H9 (cell line): ENCODE measurements around the gene IQGAP2. TPM values are rescaled to one million over a fixed set of nuclear protein-coding genes. Genes with fewer than 3 reads are reported as not detected.
A peak's percentile ranks its signal among the peaks of the same experiment; 100 is the strongest.

Experiments used
- DNase-seq: peaks from one replicate; pipeline ENCODE4 v3.0.0-alpha.2; 2017
- H2AFZ ChIP-seq: one replicate; pipeline ENCODE4 v1.6.1; 2013; ENCODE audit warnings: mild to moderate bottlenecking, low read length, control low read depth, moderate library complexity
- H2AK5ac ChIP-seq: 2 replicates; pipeline ENCODE4 v1.6.1; 2013; ENCODE audit warnings: low read length, control low read depth, mixed read lengths; ENCODE audit not compliant: insufficient read length
- H2BK120ac ChIP-seq: one replicate; pipeline ENCODE4 v1.6.1; 2013; ENCODE audit warnings: low read depth, mild to moderate bottlenecking, low read length, control low read depth, inconsistent platforms; ENCODE audit not compliant: poor library complexity, severe bottlenecking
- H2BK12ac ChIP-seq: 2 replicates; pipeline ENCODE4 v1.6.1; 2013; ENCODE audit warnings: low read length, control low read depth, mixed read lengths, low read depth; ENCODE audit not compliant: insufficient read length
- H2BK15ac ChIP-seq: 2 replicates; pipeline ENCODE4 v1.6.1; 2013; ENCODE audit warnings: low read depth, low read length, control low read depth
- H2BK20ac ChIP-seq: one replicate; pipeline ENCODE4 v1.6.1; 2013; ENCODE audit warnings: low read depth, mild to moderate bottlenecking, low read length, control low read depth, inconsistent platforms; ENCODE audit not compliant: poor library complexity, severe bottlenecking
- H2BK5ac ChIP-seq: 2 replicates; pipeline ENCODE4 v1.6.1; 2013; ENCODE audit warnings: low read length, control low read depth, mixed read lengths; ENCODE audit not compliant: insufficient read length
- H3K14ac ChIP-seq: 2 replicates; pipeline ENCODE4 v1.6.1; 2013; ENCODE audit warnings: low read length, control low read depth; ENCODE audit not compliant: insufficient read depth
- H3K18ac ChIP-seq: 2 replicates; pipeline ENCODE4 v1.6.1; 2013; ENCODE audit warnings: low read depth, mild to moderate bottlenecking, mixed read lengths, low read length, control low read depth; ENCODE audit not compliant: insufficient read length
- H3K23ac ChIP-seq: 2 replicates; pipeline ENCODE4 v1.6.1; 2013; ENCODE audit warnings: low read length, control low read depth, mixed read lengths, low read depth; ENCODE audit not compliant: insufficient read length
- H3K23me2 ChIP-seq: 2 replicates; pipeline ENCODE4 v1.6.1; 2013; ENCODE audit warnings: low read depth, mild to moderate bottlenecking, mixed read lengths, low read length, control low read depth; ENCODE audit not compliant: insufficient read length, poor library complexity, severe bottlenecking
- H3K27ac ChIP-seq: 2 replicates; pipeline ENCODE4 v1.5.1; 2013; ENCODE audit warnings: low read length, control low read depth, mixed read lengths, low read depth; ENCODE audit not compliant: insufficient read length
- H3K27me3 ChIP-seq: 2 replicates; pipeline ENCODE4 v1.6.1; 2013; ENCODE audit warnings: low read length, control low read depth, inconsistent platforms; ENCODE audit not compliant: insufficient read depth
- H3K4ac ChIP-seq: 2 replicates; pipeline ENCODE4 v1.6.1; 2013; ENCODE audit warnings: low read depth, mild to moderate bottlenecking, control low read depth, inconsistent platforms, low read length, moderate library complexity
- H3K4me1 ChIP-seq: 2 replicates; pipeline ENCODE4 v1.6.1; 2013; ENCODE audit warnings: low read length, control low read depth, inconsistent platforms; ENCODE audit not compliant: insufficient read depth
- H3K4me2 ChIP-seq: 2 replicates; pipeline ENCODE4 v1.6.1; 2013; ENCODE audit warnings: low read length, control low read depth, mixed read lengths; ENCODE audit not compliant: insufficient read length, insufficient read depth
- H3K56ac ChIP-seq: 2 replicates; pipeline ENCODE4 v1.6.1; 2013; ENCODE audit warnings: low read depth, mild to moderate bottlenecking, mixed read lengths, low read length, control low read depth; ENCODE audit not compliant: insufficient read length
- H3K79me1 ChIP-seq: 2 replicates; pipeline ENCODE4 v1.6.1; 2013; ENCODE audit warnings: low read depth, mild to moderate bottlenecking, moderate library complexity, low read length, control low read depth, inconsistent platforms; ENCODE audit not compliant: insufficient read depth, poor library complexity, severe bottlenecking
- H3K79me2 ChIP-seq: 2 replicates; pipeline ENCODE4 v1.6.1; 2013; ENCODE audit warnings: low read length, control low read depth, inconsistent platforms; ENCODE audit not compliant: insufficient read depth
- H3K9ac ChIP-seq: 2 replicates; pipeline ENCODE4 v1.6.1; 2013; ENCODE audit warnings: low read length, control low read depth, mixed read lengths; ENCODE audit not compliant: insufficient read length; ENCODE audit errors: extremely low read depth
- H3K9me3 ChIP-seq: one replicate; pipeline ENCODE4 v1.6.1; 2013; ENCODE audit warnings: low read depth, low read length, inconsistent platforms; ENCODE audit not compliant: control insufficient read depth
- H3T11ph ChIP-seq: one replicate; pipeline ENCODE4 v1.6.1; 2013; ENCODE audit warnings: mild to moderate bottlenecking, low read length, control low read depth, inconsistent platforms
- H4K20me1 ChIP-seq: one replicate; pipeline ENCODE4 v1.6.1; 2013; ENCODE audit not compliant: control insufficient read depth, insufficient read length, insufficient read depth
- H4K5ac ChIP-seq: 2 replicates; pipeline ENCODE4 v1.6.1; 2013; ENCODE audit warnings: low read depth, mild to moderate bottlenecking, mixed read lengths, low read length, control low read depth; ENCODE audit not compliant: insufficient read length
- H4K8ac ChIP-seq: replicated peaks from 2 replicates; pipeline ENCODE4 v1.6.1; 2013; ENCODE audit warnings: low read length, control low read depth, mixed read lengths, low read depth; ENCODE audit not compliant: insufficient read length
- H4K91ac ChIP-seq: 2 replicates; pipeline ENCODE4 v1.6.1; 2013; ENCODE audit warnings: low read depth, mild to moderate bottlenecking, moderate library complexity, mixed read lengths, low read length, control low read depth; ENCODE audit not compliant: insufficient read length
- H3K27ac Mint-ChIP-seq, 3 experiments: 2 replicates in 2 of 3; 3 replicates in 1 of 3; pipeline ENCODE4 v1.8.0; 2020 to 2021; ENCODE audit warnings: mixed read lengths in 3 of 3, mild to moderate bottlenecking in 1 of 3, moderate library complexity in 1 of 3
- H3K27me3 Mint-ChIP-seq: 2 replicates; pipeline ENCODE4 v1.8.0; 2021; ENCODE audit warnings: low read depth, mild to moderate bottlenecking, moderate library complexity, mixed read lengths
- H3K36me3 Mint-ChIP-seq, 3 experiments: 2 replicates in 2 of 3; 3 replicates in 1 of 3; pipeline ENCODE4 v1.8.0; 2020 to 2021; ENCODE audit warnings: low read depth in 3 of 3, mixed read lengths in 3 of 3; ENCODE audit not compliant: insufficient read depth in 1 of 3
- H3K4me1 Mint-ChIP-seq, 2 experiments: 2 replicates each; pipeline ENCODE4 v1.8.0; 2020; ENCODE audit warnings: mixed read lengths in 2 of 2
- H3K4me3 Mint-ChIP-seq, 2 experiments: 2 replicates in 1 of 2; 3 replicates in 1 of 2; pipeline ENCODE4 v1.8.0; 2020 to 2021; ENCODE audit warnings: mild to moderate bottlenecking in 2 of 2, mixed read lengths in 2 of 2, moderate library complexity in 1 of 2
- H3K9me3 Mint-ChIP-seq, 2 experiments: 2 replicates in 1 of 2; 3 replicates in 1 of 2; pipeline ENCODE4 v1.8.0; 2020; ENCODE audit warnings: mild to moderate bottlenecking in 2 of 2, mixed read lengths in 2 of 2, moderate library complexity in 1 of 2
- CTCF ChIP-seq: fragments of 200-600 bp; sonication (generic); conservative IDR thresholded peaks from 3 replicates; pipeline ENCODE4 v1.8.0; 2021; ENCODE audit warnings: antibody characterized with exemption, mild to moderate bottlenecking
- WGBS: extraction: QIAGEN DNeasy Blood & Tissue Kit; methylation state at CpG from one replicate; pipeline ENCODE4 v1.1.7; 2013; ENCODE audit warnings: missing lambda C conversion rate, low lambda C conversion rate, mixed read lengths; ENCODE audit not compliant: insufficient read length; ENCODE audit errors: extremely low coverage; 5-methylcytosine and 5-hydroxymethylcytosine counted together
- long read RNA-seq: library from polyadenylated mRNA; unstranded; transcript quantifications from one replicate; pipeline ENCODE4 v2.0.0, GENCODE V29; 2020
- total RNA-seq: library from RNA; stranded (reverse); gene quantifications from 2 replicates; pipeline ENCODE4 v1.2.1, GENCODE V29; 2021

IQGAP2 gene
- 22.5 and 23.2 TPM in 2 replicates for total RNA-seq
- long read RNA-seq, partial matches to known transcripts: 12 of 13 reads
- long read RNA-seq, other reads (novel, unspliced or antisense): 1 of 13 reads

GRCh38 chr5:76402886-76403765, at the start of gene IQGAP2:
IQGAP2 (plus strand) TSS chr5:76403285; CDS start chr5:76403546, 261 bp downstream.
- H4K8ac ChIP-seq: no peak within 1 kb of the TSS
- peaks cover 3% of the 10 kb centered on the region for H3K79me1 ChIP-seq
- WGBS: no CpG with 5 or more reads among the region's 92 CpGs
- no peak within 1 kb of the TSS for H3T11ph ChIP-seq
- H3K18ac ChIP-seq: peak within 1 kb of the TSS; percentile 61
- H3K9me3 Mint-ChIP-seq: no peaks in the 10 kb centered on the region; a peak in 1 of 5 replicates
- no peak within 1 kb of the TSS for H2BK12ac ChIP-seq
- H4K20me1 ChIP-seq: no peaks in the 10 kb centered on the region
- no peak within 1 kb of the TSS for H3K56ac ChIP-seq
- DNase-seq: peak; percentile 74
- H3K27ac ChIP-seq: no peak within 1 kb of the TSS
- peak within 1 kb of the TSS; percentile 3 for H2AFZ ChIP-seq
- H2BK20ac ChIP-seq: no peak within 1 kb of the TSS
- no peaks in the 10 kb centered on the region; a peak in 1 of 7 replicates for H3K36me3 Mint-ChIP-seq
- peaks cover 18% of the 10 kb centered on the region; the same call in 1 of the 2 replicates for H3K79me2 ChIP-seq
- no peak within 1 kb of the TSS for H2AK5ac ChIP-seq
- no peak within 1 kb of the TSS for H2BK120ac ChIP-seq
- no peak within 1 kb of the TSS for H2BK15ac ChIP-seq
- H3K9me3 ChIP-seq: no peaks in the 10 kb centered on the region
- no peaks in the 10 kb centered on the region for H3K27me3 ChIP-seq
- peak within 1 kb of the TSS; percentile 91 to 96 for H3K4me3 Mint-ChIP-seq
- H3K27ac Mint-ChIP-seq: peak within 1 kb of the TSS; percentile 60 to 96 (median 96); a peak in 5 of 7 replicates
- peaks cover 15% of the 10 kb centered on the region for H3K27me3 Mint-ChIP-seq
- no peak within 1 kb of the TSS for H4K91ac ChIP-seq
- peak within 1 kb of the TSS; percentile 56 for H3K4me2 ChIP-seq
- H3K23ac ChIP-seq: no peak within 1 kb of the TSS
- no peak within 1 kb of the TSS for H2BK5ac ChIP-seq
- no peak within 1 kb of the TSS for H3K4ac ChIP-seq
- peak within 1 kb of the TSS; percentile 73; the same call in 1 of the 2 replicates for H3K14ac ChIP-seq
- peaks cover 29% of the 10 kb centered on the region in 2 experiments for H3K4me1 Mint-ChIP-seq
- H3K4me1 ChIP-seq: peaks cover 11% of the 10 kb centered on the region; the same call in 1 of the 2 replicates
- no peak within 1 kb of the TSS for H4K5ac ChIP-seq
- peak within 1 kb of the TSS; percentile 27 for H3K9ac ChIP-seq
- peak; percentile 87 for TF ChIP-seq CTCF
- H3K23me2 ChIP-seq: peaks cover 7% of the 10 kb centered on the region
